DMS153 (cell line): Measurements from ENCODE around the gene HSF2BP.
"Not testable (repeated sequence)": the region's sequence is repeated elsewhere in the genome, so short reads cannot be mapped to it uniquely, and the experiment has no call there.

ENCODE experiments used
- DNase-seq: peaks from one replicate; lab custom pipeline; 2025; lab: John Stamatoyannopoulos, UW

The HSF2BP gene

DNA sequence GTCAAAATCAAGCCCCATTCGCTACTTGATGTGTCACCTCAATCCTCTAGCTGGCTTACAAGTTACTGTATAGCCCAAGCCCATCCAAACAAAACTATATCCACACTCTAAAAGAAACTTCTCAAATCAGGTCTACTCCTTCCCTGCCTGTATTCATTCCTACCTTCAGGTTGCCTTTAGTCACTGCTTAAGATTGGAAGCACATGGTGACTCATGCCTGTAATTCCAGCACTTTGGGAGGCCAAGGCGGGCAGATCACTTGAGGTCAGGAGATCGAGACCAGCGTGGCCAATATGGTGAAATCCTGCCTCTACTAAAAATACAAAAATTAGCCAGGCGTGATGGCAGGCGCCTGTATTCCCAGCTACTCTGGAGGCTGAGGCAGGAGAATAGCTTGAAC lies 7.4 kb downstream of the HSF2BP start:
- not testable (repeated sequence) for DNase-seq

DNA sequence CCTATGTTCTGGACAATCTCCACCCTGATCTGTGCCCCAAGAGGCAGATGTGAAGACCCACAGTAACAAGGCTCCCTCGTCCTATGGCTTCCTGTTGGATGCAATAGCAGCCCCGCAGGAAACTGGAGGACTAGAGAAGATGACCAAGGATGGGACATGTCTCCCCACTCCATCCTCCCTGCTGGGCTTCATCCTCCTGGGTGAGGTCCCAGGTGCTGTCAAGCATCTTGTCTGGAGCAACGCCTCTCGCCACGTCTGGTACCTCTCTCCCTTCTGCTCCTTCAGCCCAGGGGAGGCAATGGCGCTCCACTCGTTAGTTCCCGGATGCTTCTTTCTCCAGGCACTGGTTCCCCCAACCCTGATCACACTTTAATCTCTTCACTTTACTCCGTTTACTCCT lies 11.1 kb downstream of the HSF2BP start:
- DNase-seq: no peak

DNA sequence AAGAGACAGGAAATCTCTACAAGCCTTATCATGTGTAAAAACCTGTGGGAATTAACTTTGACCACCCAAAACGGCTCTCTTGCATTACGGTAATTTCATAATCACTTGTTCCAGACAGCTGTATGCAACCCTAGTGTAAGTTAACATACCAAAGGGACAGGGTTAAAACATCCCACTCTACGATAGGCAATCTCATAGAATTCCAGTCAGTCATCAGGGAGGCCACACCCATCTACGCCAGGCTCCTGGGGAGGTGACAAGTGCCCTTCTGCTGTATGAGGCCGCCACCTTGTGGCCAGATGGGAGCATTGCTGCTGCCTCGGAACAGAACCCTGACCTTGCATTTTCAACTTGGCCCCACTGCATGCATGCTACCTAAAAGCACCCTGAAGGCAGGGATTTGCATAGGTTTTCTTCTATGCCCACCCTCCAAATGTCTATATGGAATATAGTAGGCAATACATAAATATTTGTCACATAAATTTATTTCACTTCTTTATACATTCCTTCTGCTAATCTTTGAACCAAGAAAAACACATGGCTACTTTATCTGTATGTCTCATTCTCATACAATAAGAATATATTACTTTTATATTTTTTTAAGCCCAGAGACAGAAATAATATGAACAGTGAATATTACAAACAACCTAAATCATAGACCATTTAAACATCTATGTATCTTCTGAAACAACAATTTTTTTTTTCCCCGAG lies 12.6 kb downstream of the HSF2BP start:
- peak; percentile 80 for DNase-seq

DNA sequence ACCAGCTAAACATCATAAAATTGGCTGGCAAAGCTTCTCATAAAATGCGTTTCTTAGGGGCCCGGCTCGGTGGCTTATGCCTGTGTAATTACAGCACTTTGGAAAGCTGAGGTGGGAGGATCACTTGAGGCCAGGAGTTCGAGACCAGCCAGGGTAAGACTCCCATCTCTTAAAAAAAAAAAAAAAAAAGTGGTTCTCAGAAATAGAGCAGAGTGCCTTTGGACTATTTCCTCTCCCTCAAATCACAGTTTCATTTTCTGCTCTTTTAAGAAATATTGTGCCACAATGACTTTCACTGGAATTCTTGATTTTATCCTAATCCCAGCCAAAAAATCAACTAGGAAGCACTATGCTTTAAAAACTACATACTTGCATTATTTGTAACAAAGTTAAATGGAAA lies 13.3 kb downstream of the HSF2BP start:
- no peak for DNase-seq

DNA sequence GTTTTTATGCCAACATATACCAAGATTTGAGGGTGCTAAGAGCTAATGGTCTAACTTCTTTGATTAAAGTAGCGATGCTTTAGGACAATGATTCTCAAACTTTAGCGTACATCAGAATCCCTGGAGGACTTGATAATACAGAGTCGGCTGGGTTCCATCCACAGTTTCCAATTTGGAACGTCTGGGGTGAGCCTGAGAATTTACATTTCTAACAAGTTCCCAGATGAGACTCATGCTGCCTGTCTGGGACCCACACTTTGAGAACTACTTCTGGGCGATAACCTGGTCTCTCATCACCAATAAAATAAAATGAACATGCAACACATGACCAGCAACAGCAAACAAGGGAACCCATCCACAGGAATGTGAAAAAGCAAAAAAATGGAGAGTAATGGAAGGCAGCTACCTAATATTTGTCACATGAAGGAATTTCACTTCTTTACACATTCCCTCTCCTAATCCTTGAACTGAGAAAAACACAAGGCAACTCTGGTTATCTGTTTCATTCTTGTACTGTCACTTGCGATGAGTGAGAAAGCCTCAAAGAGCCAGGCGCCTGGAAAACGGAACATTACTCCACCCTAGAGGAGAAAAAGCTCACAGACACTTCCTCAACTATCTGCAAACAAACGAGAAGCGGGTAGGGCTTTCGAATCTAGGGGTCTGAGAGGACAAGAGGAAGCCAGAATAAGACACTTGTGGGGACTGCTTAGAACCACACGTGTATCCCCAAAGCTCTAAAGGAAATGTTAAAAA lies 14.0 kb downstream of the HSF2BP start:
- DNase-seq: peak; percentile 50

GRCh38 chr21:43644609-43645008 lies 14.7 kb downstream of the HSF2BP start:
- no peak for DNase-seq

DNA sequence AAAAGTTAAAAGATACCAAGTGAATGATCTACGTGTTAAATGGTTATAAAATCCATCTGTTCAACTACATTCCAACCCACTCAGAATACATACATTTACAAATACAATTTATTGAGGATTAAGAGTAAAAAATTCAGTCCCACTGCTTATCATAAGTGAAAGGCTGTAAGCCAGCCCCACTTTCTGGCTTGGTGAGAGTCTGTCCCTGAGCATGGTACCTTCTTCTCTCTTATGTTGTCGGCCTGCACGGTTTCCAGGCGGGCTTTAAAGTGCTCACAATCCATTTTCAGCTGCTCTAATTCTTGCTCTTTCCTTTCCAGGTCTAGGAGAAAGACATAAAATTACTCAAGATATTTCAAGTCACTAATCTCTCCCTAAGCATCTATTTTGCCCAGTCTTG lies 15.2 kb downstream of the HSF2BP start:
- DNase-seq: no peak

- DNase-seq: no peak
These were observed 16.1 kb downstream of the HSF2BP start for GRCh38 chr21:43643193-43643592.

- no peak for DNase-seq
These were observed 18.9 kb downstream of the HSF2BP start for GRCh38 chr21:43640400-43640799.

DNA sequence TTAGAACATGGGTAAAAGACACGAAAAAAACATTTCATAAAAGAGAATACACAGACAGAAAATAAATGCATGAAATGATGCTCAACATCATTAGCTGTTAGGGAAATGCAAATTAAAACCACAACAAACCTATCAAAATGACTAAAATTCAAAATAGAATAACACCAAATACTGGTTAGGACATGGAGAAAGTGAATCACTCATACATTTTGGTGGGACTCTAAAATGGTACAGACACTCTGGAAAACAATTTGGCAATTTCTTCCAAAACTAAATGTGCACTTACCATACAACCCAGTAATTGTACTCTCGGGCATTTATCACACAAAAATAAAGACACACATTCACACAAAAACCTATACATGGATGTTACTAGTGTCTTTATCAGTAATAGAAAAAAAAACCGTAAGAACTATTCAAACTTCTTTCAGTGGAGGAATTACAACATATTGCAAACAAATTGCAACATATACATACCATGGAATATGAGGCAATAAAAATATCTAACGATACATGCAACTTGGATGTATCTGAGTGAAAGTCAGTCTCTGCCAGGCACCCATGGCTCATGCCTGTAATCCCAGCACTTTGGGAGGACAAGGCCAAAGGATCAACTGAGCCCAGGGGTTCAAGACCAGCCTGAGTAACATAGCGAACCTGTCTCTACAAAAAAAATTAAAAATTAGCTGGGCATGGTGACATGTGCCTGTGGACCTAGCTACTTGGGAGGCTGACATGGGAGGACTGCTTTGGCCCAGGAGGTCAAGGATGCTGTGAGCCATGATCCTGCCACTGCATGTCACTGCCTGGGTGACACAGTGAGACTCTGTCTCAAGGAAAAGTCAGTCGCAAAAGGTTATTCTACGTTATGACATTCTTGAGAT lies 19.6 kb downstream of the HSF2BP start:
- DNase-seq: no peak

- DNase-seq: no peak
These were observed 21.6 kb downstream of the HSF2BP start for GRCh38 chr21:43637530-43638158.

DNA sequence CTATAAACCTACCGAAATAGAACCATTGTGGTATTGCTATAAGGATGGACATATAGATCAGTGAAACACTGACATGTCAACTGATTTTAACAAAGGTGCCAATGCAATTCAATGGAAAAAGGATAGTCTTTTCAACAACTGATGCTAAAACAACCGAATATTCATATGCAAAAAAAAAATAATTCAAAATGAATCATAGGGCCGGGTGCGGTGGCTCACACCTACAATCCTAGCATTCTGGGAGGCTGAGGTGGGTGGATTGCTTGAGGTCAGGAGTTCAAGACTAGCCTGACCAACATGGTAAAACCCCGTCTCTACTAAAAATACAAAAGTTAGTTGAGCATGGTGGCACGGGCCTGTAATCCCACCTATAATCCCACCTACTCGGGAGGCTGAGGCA lies 23.9 kb downstream of the HSF2BP start:
- DNase-seq: no peak

- no peak for DNase-seq
These were observed 24.7 kb downstream of the HSF2BP start for GRCh38 chr21:43634618-43635017.

DNA sequence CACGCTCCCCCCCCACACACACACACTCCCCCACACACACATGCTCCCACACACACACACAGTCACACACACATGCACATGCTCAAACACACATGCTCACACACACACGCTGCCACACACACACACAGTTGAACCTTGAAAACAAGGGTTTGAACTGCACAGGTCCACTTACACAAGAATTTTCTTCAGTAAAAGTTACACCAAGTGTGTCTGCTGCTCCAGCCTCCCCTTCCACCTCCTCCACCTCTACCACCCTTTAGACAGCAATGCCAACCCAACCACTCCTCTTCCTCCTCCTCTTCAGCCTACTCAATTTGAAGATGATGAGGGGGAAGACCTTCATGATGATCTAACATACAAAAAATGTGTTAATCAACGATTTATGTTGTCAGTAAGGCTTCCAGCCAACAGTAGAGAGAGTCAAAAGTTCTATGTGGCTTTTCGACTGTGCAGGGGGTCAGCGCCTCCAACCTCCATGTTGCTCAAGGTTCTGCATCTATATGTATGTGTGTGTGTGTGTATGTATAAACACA lies 26.8 kb downstream of the HSF2BP start:
- no peak for DNase-seq

GRCh38 chr21:43631411-43632107 lies 27.7 kb downstream of the HSF2BP start:
- no peak for DNase-seq

- DNase-seq: no peak
These were observed 31.8 kb downstream of the HSF2BP start for GRCh38 chr21:43627527-43627926.

DNA sequence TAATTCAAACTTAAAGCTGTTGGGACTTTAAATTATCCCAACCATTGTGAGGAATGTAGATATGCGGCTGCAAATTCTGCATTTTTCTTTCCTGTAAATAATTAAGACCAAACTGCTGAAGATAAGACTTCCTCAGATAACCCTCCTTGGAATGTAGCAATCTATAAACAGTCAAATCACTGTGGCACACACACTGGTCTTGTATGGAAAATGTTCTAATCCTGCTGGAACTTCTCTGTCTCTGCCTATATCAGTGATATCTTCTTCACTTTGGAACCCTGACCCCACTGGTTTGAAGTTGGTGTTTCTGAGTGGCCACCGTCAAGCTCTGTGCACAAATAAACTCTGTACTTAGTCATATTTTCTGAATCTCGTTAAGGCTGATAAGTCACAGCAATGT lies 32.9 kb downstream of the HSF2BP start:
- no peak for DNase-seq

DNA sequence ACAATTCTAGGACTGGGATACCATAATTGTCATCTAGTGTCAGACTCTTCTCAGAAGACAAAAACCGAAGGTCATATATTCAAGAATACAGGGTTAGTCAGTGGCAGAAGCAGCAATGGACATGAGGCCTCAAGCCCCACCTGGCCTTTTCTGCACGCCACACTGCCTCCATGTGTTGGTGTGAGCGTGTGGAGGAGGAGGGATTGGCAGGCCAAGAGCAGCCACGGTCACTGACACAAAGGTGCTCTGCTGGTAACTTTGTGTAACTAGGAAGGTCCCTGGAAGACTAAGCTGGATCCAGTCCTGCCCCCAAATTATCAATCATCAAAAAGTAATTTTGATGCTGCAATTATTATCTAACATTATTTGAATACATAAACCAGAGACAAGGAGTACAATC lies 34.9 kb downstream of the HSF2BP start:
- no peak for DNase-seq

DNA sequence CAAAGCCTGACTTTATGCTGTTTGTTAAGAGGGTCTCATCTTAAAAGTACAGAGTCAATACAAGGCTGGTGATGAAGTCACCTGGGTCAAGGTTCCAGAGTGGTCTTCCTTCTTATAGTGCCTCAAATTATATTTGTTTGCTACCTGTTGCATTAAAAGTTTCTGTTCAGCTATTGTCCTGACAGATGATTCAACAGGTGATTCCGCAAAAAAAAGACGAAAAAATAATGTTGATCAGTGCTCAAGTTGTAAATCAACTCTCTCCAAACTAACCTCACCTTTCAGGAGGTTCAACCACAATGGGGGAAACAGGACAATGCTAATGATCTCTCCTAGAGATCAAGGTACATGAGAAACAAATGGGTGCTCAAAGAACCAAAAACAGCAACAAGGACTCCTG lies 35.7 kb downstream of the HSF2BP start:
- no peak for DNase-seq

GRCh38 chr21:43622796-43623195 lies 36.5 kb downstream of the HSF2BP start:
- DNase-seq: no peak

GRCh38 chr21:43619856-43620255 lies 39.4 kb downstream of the HSF2BP start:
- DNase-seq: no peak
